GM12865 (cell line): ENCODE data around the gene FARS2.

Experiments used
- DNase-seq: peaks from one replicate; pipeline ENCODE4 v3.0.0; 2010; ENCODE audit warnings: low read depth
- H3K4me3 ChIP-seq: 2 replicates; pipeline ENCODE4 v1.5.1; 2011; ENCODE audit warnings: mild to moderate bottlenecking, low read depth, low read length, control low read depth
- TF ChIP-seq, protein P1 (sequence below): IDR thresholded peaks from 2 replicates; pipeline ENCODE4 v1.5.1; 2011; ENCODE audit warnings: low read length, control low read depth, low read depth, inconsistent platforms; ENCODE audit not compliant: insufficient read depth; ENCODE audit errors: missing control alignments

FARS2 gene

DNA sequence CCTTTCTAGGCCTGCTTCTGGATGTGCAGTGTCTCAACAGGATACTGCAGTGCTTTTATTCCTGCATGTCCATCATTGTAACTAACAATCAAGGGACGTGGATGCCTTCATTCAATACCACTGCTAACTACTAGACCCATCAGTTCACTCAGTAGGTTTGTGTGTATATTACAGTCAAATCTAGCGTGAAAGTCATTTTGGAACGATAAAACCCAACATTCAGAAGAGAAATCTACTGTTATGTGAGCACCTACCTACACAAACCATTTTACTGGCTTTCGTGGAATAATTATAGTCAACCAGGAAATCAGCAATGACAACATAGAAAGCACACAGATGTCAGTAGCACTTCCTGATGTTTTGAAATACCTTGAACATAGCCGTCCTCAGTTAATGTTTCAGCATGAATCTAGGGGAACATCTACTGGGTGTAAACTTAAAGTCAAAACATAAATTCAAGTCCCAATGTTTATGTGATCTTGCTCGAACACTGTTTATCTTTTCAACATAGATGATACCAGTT, 270.6 kb downstream of the FARS2 start:
- no peak overlapping the region for H3K4me3 ChIP-seq
- no peak for DNase-seq
- TF ChIP-seq, protein P1, sequence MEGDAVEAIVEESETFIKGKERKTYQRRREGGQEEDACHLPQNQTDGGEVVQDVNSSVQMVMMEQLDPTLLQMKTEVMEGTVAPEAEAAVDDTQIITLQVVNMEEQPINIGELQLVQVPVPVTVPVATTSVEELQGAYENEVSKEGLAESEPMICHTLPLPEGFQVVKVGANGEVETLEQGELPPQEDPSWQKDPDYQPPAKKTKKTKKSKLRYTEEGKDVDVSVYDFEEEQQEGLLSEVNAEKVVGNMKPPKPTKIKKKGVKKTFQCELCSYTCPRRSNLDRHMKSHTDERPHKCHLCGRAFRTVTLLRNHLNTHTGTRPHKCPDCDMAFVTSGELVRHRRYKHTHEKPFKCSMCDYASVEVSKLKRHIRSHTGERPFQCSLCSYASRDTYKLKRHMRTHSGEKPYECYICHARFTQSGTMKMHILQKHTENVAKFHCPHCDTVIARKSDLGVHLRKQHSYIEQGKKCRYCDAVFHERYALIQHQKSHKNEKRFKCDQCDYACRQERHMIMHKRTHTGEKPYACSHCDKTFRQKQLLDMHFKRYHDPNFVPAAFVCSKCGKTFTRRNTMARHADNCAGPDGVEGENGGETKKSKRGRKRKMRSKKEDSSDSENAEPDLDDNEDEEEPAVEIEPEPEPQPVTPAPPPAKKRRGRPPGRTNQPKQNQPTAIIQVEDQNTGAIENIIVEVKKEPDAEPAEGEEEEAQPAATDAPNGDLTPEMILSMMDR = no peak

GRCh38 chr6:5532941-5533340, 271.6 kb downstream of the FARS2 start:
- no peak overlapping the region for H3K4me3 ChIP-seq
- DNase-seq = no peak
- TF ChIP-seq, protein P1 = no peak

- TF ChIP-seq, protein P1 = no peak
- no peak overlapping the region for H3K4me3 ChIP-seq
- DNase-seq = no peak
These were observed 273.3 kb downstream of the FARS2 start for GRCh38 chr6:5534643-5535042.

- TF ChIP-seq, protein P1 = no peak
- no peak for DNase-seq
- H3K4me3 ChIP-seq = no peak overlapping the region
These were observed 275.3 kb downstream of the FARS2 start for GRCh38 chr6:5536644-5537043.

DNA sequence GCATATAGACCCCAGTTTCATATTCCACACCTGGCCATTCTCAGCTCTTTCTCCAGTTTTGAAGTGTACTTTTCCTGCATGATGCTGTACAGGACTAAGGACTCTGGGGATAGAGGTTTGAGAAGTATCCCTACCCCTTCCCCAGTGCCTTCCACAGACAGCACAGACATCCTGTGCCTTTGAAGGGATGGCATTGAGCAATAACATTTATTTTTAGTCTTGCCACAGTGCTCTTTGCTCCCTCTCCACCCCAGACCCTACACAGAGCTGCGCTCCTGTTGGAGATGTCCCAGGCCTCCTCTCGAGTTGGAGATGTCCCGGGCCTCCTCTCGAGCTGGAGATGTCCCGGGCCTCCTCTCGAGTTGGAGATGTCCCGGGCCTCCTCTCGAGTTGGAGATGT, 275.8 kb downstream of the FARS2 start:
- TF ChIP-seq, protein P1 = no peak
- H3K4me3 ChIP-seq = no peak overlapping the region
- no peak for DNase-seq

DNA sequence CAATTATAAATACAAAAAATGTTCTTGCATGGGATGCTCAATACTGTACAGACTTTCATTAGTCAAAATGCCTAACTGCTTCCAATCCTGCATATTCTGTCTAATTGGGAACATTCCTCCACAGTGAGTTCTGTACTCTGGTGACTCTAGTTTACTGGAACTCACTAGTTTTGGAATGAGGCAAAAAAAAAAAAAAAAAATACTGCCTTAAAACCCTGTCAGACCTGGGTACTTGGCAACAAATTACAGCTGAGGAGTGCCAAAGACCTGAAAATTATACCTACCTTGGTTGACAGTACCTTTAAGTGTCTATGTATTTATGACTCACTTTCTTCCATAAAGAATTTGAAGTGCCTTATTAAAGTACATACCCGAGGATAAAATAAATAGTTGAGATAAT, 276.7 kb downstream of the FARS2 start:
- no peak overlapping the region for H3K4me3 ChIP-seq
- no peak for DNase-seq
- TF ChIP-seq, protein P1 = no peak

DNA sequence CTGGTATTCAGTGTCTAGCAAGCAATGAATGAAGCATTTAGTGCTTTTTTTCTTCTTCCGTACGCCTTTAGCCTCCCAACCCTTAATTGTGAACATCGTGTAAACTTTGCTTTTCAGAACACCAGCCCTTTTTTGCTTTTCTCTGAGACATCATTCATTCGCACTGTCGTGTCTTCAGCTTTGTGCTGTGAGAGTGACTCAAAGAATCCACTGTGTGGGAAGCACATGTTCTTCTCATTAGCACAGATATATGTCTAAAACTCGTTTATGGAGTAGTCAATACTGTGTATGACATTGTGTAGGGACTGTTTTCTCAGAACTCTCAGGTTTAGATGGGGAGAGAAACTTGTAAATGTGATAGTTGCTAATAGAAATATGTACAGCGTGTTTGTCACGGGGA, 279.1 kb downstream of the FARS2 start:
- no peak overlapping the region for H3K4me3 ChIP-seq
- TF ChIP-seq, protein P1 = no peak
- no peak for DNase-seq
